ENCODE data around the gene BET1. TPM values are rescaled to one million over a fixed set of nuclear protein-coding genes. Genes with fewer than 3 reads are reported as not detected.

The BET1 gene
- total and polyA plus RNA-seq, 2 experiments from 2014 or later = 45.5 to 50.7 TPM

GRCh38 chr7:93992421-93993110 lies 11.6 kb downstream of the BET1 start:
- TF ChIP-seq CTCF (IDR thresholded peaks at IDR 0.05; ENCODE audit: poor library complexity) (no peak), EZH2 (IDR thresholded peaks at IDR 0.05; ENCODE audit: borderline replicate concordance) (no peak), EZH2phosphoT487 (IDR thresholded peaks at IDR 0.05; ENCODE audit: low read depth, severe bottlenecking, unreplicated experiment) (no peak)
- no peaks in the 10 kb centered on the region for H3K27me3 ChIP-seq

GRCh38 chr7:93987297-93987696 lies 16.9 kb downstream of the BET1 start:
- no peaks in the 10 kb centered on the region for H3K27me3 ChIP-seq
- no peaks in the 10 kb centered on the region for H3K4me1 ChIP-seq (ENCODE audit: insufficient read depth)
- H2AFZ ChIP-seq = no peak overlapping the region
- no peak overlapping the region for H3K4me2 ChIP-seq
- no peaks in the 10 kb centered on the region for H3K9me3 ChIP-seq (ENCODE audit: low read depth)
- no peak for DNase-seq (ENCODE audit: low spot score)
- no peak overlapping the region for H3K4me3 ChIP-seq
- no peaks in the 10 kb centered on the region for H3K9me2 ChIP-seq (replicated peaks; ENCODE audit: insufficient read depth)
- WGBS (ENCODE audit: low lambda C conversion rate, missing lambda C conversion rate) = 84% methylated on average over 3 of the region's 3 CpGs
- TF ChIP-seq EZH2 (IDR thresholded peaks at IDR 0.05; ENCODE audit: borderline replicate concordance) (no peak), CTCF (IDR thresholded peaks at IDR 0.05; ENCODE audit: poor library complexity) (no peak)
- H3K36me3 ChIP-seq (replicated peaks; ENCODE audit: insufficient read depth, low read depth) = no peaks in the 10 kb centered on the region
- H3K79me2 ChIP-seq = no peaks in the 10 kb centered on the region
- no peak overlapping the region for H3K27ac ChIP-seq
- H4K20me1 ChIP-seq (ENCODE audit: insufficient read depth, poor library complexity, severe bottlenecking) = no peaks in the 10 kb centered on the region

More at GRCh38 chr7:93992421-93993110, 11.6 kb downstream of the BET1 start:
- no peak for DNase-seq (ENCODE audit: low spot score)
- 84% methylated on average over 6 of the region's 6 CpGs for WGBS (ENCODE audit: low lambda C conversion rate, missing lambda C conversion rate)
- H3K79me2 ChIP-seq = no peaks in the 10 kb centered on the region
- H3K27ac ChIP-seq = no peak overlapping the region
- no peaks in the 10 kb centered on the region for H3K36me3 ChIP-seq (replicated peaks; ENCODE audit: insufficient read depth, low read depth)
- H3K4me2 ChIP-seq = no peak overlapping the region
- H3K9me2 ChIP-seq (replicated peaks; ENCODE audit: insufficient read depth) = no peaks in the 10 kb centered on the region
- H3K4me1 ChIP-seq (ENCODE audit: insufficient read depth) = no peaks in the 10 kb centered on the region
- H4K20me1 ChIP-seq (ENCODE audit: insufficient read depth, poor library complexity, severe bottlenecking) = no peaks in the 10 kb centered on the region
- no peaks in the 10 kb centered on the region for H3K9me3 ChIP-seq (ENCODE audit: low read depth)
- no peak overlapping the region for H2AFZ ChIP-seq
- H3K4me3 ChIP-seq = no peak overlapping the region

- no peak for DNase-seq (ENCODE audit: low spot score)
- Histone ChIP-seq H3K9me2 (replicated peaks; ENCODE audit: insufficient read depth) (no peaks in the 10 kb centered on the region), H3K4me3 (no peak overlapping the region), H4K20me1 (ENCODE audit: insufficient read depth, poor library complexity, severe bottlenecking) (no peaks in the 10 kb centered on the region), H3K79me2 (no peaks in the 10 kb centered on the region), H3K36me3 (replicated peaks; ENCODE audit: insufficient read depth, low read depth) (no peaks in the 10 kb centered on the region), H2AFZ (no peak overlapping the region), H3K27ac (no peak overlapping the region), H3K9me3 (ENCODE audit: low read depth) (no peaks in the 10 kb centered on the region), H3K4me1 (ENCODE audit: insufficient read depth) (no peaks in the 10 kb centered on the region), H3K27me3 (no peaks in the 10 kb centered on the region), H3K4me2 (no peak overlapping the region)
- TF ChIP-seq EZH2 (IDR thresholded peaks at IDR 0.05; ENCODE audit: borderline replicate concordance) = no peak
- no peak for TF ChIP-seq EZH2phosphoT487 (IDR thresholded peaks at IDR 0.05; ENCODE audit: low read depth, severe bottlenecking, unreplicated experiment)
- TF ChIP-seq CTCF (IDR thresholded peaks at IDR 0.05; ENCODE audit: poor library complexity) = no peak
- WGBS (ENCODE audit: low lambda C conversion rate, missing lambda C conversion rate) = 52% methylated on average over 1 of the region's 1 CpG
Measured at GRCh38 chr7:93985101-93985500, 19.1 kb downstream of the BET1 start.

Measured in hepatocyte (in vitro differentiated cells).